22Rv1 (cell line): Measurements from ENCODE around the gene OR11H6.
"Not testable (repeated sequence)": the region's sequence is repeated elsewhere in the genome, so short reads cannot be mapped to it uniquely, and the experiment has no call there.

Experiments
- H3K27ac ChIP-seq: fragments of 450-650 bp; 2 replicates; pipeline ENCODE4 v1.5.1; 2017
- ZFX ChIP-seq: fragments of 450-650 bp; IDR thresholded peaks from 2 replicates; pipeline ENCODE4 v1.6.1; 2017; ENCODE audit warnings: antibody characterized with exemption, borderline replicate concordance
- TF ChIP-seq, protein P1 (sequence below): fragments of 450-650 bp; IDR thresholded peaks from 2 replicates; pipeline ENCODE4 v1.5.1; 2017; ENCODE audit warnings: mild to moderate bottlenecking

OR11H6 gene, protein sequence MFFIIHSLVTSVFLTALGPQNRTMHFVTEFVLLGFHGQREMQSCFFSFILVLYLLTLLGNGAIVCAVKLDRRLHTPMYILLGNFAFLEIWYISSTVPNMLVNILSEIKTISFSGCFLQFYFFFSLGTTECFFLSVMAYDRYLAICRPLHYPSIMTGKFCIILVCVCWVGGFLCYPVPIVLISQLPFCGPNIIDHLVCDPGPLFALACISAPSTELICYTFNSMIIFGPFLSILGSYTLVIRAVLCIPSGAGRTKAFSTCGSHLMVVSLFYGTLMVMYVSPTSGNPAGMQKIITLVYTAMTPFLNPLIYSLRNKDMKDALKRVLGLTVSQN

DNA sequence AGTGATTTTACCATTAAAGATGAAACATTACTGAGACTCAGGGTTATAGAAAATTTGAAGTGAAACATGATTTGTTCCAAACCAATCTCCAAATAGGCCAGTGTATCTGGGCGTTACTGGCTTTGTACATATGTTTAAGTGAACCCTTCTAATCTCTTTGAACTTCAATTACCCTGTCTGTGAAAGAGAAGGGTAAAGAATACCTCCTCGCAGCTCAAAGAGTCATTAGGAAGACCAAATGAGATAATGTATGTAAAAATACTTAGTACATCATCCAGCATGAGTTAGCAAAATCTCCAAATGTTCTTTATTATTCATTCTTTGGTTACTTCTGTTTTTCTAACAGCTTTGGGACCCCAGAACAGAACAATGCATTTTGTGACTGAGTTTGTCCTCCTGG, at the start of gene OR11H6:
TSS of gene OR11H6 (plus strand) at position 301 of the 400 bp plus-strand sequence. CDS start at position 301, 0 bp downstream.
- no peak within 1 kb of the TSS for H3K27ac ChIP-seq
- TF ChIP-seq, protein P1, sequence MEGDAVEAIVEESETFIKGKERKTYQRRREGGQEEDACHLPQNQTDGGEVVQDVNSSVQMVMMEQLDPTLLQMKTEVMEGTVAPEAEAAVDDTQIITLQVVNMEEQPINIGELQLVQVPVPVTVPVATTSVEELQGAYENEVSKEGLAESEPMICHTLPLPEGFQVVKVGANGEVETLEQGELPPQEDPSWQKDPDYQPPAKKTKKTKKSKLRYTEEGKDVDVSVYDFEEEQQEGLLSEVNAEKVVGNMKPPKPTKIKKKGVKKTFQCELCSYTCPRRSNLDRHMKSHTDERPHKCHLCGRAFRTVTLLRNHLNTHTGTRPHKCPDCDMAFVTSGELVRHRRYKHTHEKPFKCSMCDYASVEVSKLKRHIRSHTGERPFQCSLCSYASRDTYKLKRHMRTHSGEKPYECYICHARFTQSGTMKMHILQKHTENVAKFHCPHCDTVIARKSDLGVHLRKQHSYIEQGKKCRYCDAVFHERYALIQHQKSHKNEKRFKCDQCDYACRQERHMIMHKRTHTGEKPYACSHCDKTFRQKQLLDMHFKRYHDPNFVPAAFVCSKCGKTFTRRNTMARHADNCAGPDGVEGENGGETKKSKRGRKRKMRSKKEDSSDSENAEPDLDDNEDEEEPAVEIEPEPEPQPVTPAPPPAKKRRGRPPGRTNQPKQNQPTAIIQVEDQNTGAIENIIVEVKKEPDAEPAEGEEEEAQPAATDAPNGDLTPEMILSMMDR = no peak
- no peak for TF ChIP-seq ZFX

DNA sequence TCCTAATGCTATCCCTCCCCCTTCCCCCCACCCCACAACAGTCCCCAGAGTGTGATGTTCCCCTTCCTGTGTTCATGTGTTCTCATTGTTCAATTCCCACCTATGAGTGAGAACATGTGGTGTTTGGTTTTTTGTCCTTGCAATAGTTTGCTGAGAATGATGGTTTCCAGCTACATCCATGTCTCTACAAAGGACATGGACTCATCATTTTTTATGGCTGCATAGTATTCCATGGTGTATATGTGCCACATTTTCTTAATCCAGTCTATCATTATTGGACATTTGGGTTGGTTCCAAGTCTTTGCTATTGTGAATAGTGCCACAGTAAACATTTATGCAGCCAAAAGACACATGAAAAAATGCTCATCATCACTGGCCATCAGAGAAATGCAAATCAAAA, 49.3 kb upstream of the OR11H6 start:
- H3K27ac ChIP-seq = not testable (repeated sequence)

DNA sequence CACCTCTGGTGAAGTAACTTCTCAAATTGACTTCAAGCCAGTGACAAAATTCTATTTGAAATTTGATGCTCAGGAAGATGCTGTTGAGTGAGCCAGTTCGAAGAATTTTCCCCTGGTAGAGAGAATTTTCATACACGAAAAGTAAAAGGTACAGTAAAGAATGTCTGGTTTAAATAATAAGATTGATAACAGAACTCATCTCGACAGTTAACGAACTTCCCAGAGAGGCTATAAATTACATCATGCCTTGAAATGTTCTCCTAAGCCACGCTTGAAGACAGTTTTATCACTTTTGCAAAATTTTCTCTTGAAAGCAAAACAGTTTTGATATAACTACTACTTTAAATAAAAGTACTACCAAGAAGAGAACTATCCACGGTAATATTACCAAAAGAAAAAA, 47.2 kb upstream of the OR11H6 start:
- TF ChIP-seq, protein P1 = no peak
- TF ChIP-seq ZFX = no peak
- H3K27ac ChIP-seq = no peak overlapping the region

DNA sequence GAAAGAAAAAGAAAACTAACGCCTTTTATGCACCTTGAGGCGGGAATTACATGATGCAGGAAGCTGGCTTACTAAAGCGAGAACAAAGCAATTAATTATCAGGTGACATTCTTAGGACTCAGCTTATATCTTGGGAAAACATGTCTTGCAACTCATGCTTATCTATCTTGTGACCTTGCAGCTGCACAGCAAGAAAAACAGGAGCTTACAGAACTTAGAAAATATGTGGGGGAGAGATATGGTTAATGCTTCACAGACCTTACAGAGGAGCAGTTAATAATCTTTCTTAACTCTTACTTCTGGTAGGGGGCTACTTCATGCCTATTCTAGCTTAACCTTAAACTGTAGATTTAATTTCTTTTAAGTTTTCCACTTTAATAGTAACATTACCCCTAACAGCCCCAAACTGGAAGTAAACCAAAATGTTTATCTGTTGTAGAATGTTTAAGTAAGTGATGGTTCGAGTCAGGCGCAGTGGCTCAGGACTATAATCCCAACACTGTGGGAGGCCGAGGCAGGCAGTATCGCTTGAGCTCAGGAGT, 46.0 kb upstream of the OR11H6 start:
- H3K27ac ChIP-seq = no peak overlapping the region
- TF ChIP-seq, protein P1 = no peak
- TF ChIP-seq ZFX = no peak

DNA sequence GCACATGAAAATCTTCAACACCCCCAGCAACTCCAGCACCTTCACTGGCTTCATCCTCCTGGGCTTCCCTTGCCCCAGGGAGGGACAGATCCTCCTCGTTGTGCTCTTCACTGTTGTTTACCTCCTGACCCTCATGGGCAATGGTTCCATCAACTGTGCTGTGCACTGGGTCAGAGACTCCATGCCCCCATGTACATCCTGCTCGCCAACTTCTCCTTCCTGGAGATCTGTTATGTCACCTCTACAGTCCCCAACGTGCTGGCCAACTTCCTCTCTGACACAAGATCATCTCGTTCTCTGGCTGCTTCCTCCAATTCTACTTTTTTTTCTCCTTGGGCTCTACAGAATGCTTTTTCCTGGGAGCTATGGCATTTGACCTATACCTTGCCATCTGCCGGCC, 44.3 kb upstream of the OR11H6 start:
- H3K27ac ChIP-seq = no peak overlapping the region
- TF ChIP-seq, protein P1 = no peak
- no peak for TF ChIP-seq ZFX

DNA sequence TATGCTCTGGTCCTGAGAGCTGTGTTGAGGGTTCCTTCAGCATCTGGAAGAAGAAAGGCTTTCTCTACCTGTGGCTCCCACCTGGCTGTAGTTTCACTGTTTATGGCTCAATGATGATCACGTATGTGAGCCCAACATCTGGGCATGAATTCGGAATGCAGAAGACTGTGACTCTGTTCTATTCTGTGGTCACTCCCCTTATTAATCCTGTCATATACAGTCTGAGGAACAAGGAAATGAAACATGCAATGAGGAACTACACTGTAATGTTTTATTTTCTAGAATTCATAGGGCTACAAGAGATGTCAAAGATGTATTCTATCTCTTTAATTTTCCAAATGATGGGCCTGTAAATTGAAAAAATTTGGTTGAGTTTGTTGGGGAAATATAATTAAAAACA, 43.6 kb upstream of the OR11H6 start:
- H3K27ac ChIP-seq = no peak overlapping the region
- no peak for TF ChIP-seq ZFX
- TF ChIP-seq, protein P1 = no peak

DNA sequence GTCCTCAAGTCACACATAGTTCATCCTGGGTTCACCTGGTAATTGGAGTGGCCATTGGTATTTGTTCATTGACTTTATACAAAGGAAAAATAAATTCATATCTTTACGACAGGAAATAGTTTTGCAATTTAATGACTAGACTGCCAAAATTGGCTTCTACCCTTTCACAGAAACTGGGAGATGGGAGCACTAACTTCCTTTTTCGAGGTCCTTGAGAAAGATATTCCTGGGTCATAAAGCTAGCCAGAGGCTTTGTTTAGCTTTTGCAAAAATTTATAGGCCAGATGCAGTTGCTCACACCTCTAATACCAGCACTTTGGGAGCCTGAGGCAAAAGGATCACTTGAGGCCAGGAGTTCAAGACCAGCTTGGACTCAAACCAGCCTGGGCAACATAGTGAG, 43.0 kb upstream of the OR11H6 start:
- no peak for TF ChIP-seq ZFX
- TF ChIP-seq, protein P1 = no peak
- no peak overlapping the region for H3K27ac ChIP-seq
